Measurements from ENCODE around the gene DDX54.
"Not testable (repeated sequence)": the region's sequence is repeated elsewhere in the genome, so short reads cannot be mapped to it uniquely, and the experiment has no call there.

DDX54 gene

DNA sequence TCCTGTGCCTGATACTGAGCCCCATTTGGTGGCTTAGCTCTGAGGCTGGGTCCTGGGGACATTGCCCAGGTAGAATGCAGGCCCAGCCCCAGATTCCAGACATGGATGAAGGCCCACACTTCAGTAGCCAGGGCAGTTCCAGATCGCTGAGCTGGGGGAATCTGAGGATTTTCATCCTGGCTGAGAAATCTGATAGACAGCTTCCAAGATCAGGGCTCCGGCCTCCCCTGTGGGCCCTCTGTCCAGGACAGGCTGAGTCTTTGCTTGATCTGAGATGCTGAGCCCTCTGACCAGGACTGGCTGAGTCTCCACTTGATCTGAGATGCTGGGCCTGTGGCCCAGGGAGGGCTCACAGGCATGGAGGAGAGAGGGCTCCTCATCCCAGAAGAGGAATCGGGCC is 46.5 kb downstream of the DDX54 start:
- DNase-seq, result no peak

GRCh38 chr12:113137861-113138783 is 47.2 kb downstream of the DDX54 start:
- no peak for DNase-seq

DNA sequence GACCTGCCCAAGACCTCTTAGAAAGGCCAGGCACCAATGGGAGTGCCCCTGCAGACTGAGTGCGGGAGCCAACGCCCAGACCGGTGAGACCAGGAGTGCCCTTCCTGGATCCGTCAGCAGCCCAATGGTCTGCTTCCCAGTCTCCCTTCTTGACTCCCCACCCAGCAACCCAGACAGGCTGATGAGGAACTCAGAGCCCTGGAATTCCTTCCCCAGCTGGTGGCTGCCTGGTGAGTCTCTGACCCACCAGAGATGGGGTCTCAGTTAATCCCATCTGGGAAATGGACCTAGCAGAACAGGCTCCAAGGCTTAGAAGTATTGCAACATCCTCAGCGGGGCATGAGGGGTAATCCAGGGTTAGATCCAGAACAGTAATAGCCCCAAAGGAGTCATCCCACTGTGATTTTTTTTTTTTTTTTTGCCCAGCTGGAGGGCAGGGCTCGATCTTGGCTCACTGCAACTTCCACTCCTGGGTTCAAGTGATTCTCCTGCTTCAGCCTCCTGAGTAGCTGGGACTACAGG is 48.2 kb downstream of the DDX54 start:
- DNase-seq, result no peak

DNA sequence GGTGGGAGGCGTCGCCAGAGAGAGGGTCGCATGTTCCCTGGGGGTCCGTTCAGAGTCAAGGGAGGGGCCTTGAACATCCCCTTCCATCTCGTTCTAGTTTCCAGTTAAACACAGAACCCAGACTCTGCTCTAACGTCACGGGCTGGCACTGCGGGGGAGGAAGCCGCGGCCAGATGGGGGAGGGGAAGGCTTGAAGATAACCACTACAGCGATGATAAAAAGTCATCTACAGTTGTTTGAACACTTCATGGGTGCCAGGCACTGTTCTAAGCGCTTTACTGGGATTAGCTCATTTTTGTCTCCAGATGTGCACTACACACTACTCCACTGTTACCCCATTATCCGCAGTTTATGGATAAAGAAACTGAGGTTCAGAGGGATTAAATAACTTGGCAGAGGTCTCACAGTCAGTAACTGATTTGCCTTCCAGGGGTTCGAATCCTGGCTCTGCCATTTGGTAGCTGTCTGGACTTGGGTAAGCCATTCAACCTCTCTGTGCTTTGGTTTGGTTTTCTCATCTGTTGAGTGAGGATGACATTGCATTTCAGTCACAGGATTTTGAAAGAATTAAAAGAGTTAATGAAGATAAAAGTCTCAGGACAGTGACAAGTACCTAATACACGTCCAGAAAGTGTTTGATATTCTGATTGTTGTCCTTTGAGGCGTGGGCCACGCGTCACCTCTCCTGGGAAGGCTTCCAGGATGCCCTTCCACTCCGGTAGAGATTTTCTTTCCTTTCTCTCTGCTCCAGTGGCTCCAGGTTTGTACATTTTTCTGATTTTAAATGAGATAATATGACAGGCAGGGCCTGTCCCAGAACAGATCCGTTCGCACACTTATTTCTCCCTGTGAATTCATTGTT is 48.9 kb downstream of the DDX54 start:
- DNase-seq, result peak; percentile 59 to 61

GRCh38 chr12:113135178-113136127 is 49.8 kb downstream of the DDX54 start, which contains the start of gene RASAL1:
Gene RASAL1, minus strand, starts transcription at chr12:113135761. Its CDS starts 299 bp downstream, at chr12:113135462.
- DNase-seq, result peak in 1 of 2 donors; percentile 61

DNA sequence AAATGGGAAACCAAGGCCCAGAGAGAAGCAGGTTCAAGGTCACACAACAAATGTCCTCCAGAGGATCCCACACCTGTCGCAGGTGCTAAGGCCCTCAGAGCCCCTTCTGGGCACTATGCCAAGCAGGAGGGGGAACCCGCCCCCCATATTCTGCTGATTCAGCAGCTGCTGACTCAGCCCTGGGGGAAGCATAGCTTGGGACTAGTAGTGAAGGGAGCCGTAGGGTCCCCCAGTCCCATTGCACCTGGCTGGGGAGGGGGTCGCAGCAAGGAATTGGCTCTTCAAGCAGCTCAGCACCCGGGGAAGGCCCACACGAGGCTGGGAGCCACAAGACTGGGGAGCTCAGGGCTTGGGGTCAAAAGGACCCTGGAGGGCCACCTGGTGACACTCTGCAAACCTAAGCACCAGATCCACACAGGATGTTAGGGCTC is 50.7 kb downstream of the DDX54 start:
- no peak for DNase-seq

- DNase-seq, result no peak
Observed at GRCh38 chr12:113134071-113134470, 51.2 kb downstream of the DDX54 start.

DNA sequence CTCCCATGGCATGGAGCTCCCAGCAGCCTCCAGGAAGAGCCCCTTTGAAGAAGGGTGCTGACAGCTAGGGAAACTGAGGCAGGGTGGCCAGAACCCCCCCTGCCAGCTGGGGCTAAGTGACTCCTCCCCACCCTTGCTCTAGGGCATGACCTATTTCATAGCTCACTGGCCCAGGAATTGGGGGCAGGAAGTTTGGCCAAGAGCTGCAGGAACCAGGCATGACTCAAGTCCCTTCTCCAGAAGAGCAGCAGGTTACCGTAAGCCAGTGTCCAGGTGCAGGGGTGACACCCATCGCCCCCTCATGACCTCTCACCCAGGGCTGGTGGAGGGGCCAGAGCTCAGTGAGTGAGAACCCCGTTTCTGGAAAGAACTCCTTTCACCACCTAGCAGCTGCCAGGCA is 51.6 kb downstream of the DDX54 start:
- DNase-seq, result no peak

DNA sequence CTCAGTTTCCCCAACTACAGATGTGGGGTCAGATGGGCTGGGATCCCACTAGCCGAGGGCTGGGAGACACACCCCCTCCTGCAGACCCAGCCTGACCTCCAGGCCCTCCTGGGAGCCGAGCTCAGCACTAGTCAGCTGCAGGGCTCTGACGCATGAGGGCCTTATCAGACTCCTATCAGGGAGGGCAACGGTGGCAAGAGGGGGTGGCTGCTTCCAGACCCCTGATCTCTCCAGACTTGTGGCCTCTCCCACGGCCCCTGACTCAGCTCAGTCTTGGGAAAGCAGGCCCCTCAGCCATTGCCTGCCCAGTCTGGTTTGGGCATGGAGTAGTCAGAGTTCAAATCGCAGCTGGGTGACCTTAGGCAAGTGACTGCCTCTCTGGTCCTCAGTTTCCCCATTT is 52.2 kb downstream of the DDX54 start:
- DNase-seq, result no peak

GRCh38 chr12:113131556-113131955 is 53.7 kb downstream of the DDX54 start:
- DNase-seq, result peak in 1 of 2 donors; percentile 11

GRCh38 chr12:113130457-113131135 is 54.7 kb downstream of the DDX54 start:
- peak; percentile 25 to 62 for DNase-seq

- no peak for DNase-seq
Observed at GRCh38 chr12:113129664-113130456, 55.4 kb downstream of the DDX54 start.

GRCh38 chr12:113128802-113129663 is 56.2 kb downstream of the DDX54 start:
- no peak for DNase-seq

- no peak for DNase-seq
Observed at GRCh38 chr12:113127791-113128199, 57.5 kb downstream of the DDX54 start.

GRCh38 chr12:113120670-113121370 is 64.5 kb downstream of the DDX54 start:
- no peak for DNase-seq

DNA sequence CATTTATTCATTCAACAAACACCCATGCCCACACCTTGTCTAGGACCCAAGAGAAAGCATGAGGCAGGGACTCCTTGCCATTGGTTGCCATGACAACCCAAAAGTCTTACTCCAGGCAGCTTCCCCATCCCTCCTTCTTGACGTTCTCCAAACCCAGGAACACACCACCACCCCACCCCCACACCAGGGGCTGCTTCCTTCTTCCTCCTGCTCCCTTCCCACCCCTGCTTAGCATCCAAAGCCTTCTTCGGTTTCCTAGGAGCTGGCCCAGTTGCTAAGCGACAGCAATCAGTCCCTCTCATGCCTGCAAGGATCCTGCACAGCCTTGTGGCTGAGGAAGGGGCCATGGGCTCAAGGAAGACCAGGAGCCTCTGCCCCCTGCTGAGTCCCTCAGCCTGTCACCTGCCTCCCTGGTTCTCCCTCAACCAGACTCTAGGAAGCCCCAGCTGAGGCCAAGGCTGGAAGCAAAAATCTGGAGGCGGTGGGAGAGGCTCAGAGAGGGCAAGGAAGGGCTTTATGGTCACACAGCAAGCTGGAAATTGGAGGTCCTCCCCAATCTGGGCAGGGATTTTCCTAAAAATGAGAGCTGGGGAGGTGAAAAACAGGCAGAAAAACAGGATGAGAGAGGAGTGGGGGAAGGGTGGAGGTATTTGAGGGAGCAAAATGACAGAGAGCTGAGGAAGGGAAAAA is 65.2 kb downstream of the DDX54 start:
- peak; percentile 11 to 26 for DNase-seq

- no peak for DNase-seq
Observed at GRCh38 chr12:113118142-113118541, 67.1 kb downstream of the DDX54 start.

DNA sequence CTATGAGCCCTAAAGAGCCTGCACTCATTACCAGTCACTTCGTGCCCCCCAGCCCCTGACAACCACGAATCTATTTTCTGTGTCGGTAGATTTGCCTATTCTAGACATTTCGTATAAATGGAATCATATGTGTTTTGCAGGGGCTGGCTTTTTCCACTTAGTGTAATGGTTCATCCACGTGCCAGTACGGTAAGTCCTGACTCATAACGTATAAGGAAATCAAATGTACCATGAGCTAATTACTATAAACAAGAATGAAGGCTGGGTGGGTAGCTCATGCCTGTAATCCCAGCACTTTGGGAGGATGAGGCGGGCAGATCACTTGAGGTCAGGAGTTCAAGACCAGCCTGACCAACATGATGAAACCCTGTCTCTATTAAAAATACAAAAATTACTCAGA is 67.6 kb downstream of the DDX54 start:
- not testable (repeated sequence) for DNase-seq

Measured in hippocampal formation (tissue), 2 donors.